Umbilical cord (tissue), 2 donors: Measurements from ENCODE around the gene BTNL2. TPM values are rescaled to one million over a fixed set of nuclear protein-coding genes. Genes with fewer than 3 reads are reported as not detected.

ENCODE experiments used
- DNase-seq: peaks from one replicate; pipeline ENCODE4 v3.0.0-alpha.2; 2015; ENCODE audit warnings: low spot score
- total RNA-seq: library from RNA; depleted of rRNA; stranded (reverse); fragments of >200 nt; gene quantifications from one replicate; pipeline ENCODE4 v1.2.3, GENCODE V29; 2014; ENCODE audit warnings: low replicate concordance; ENCODE audit not compliant: insufficient read depth

Gene BTNL2
- total RNA-seq, 1 donor from 2014 or later: not detected

DNA sequence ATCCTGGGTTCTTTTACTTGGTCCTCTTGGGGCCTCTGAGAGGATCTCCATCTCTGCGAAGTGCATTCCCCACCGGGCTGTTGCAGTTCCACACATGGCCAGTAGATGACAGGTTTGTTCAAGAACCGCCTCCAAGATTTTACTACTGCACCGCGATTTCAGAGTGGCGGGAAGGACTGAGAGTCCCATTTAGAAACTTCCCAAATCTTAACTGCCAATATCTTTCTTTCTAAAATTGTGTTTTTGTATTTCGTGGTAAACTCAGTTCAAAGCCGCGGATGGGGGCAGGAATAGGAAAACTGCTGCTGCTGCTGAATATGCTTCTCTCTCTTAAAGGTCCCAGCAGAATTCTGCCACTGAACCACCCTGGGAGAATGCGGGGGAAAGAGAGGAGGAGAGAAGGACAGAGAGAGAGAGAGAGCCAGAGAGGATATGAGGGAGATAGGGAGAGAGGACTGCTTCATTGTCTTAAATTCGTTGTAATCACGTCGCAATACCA is 8.6 kb upstream of the BTNL2 start:
- DNase-seq: peak; percentile 77

DNA sequence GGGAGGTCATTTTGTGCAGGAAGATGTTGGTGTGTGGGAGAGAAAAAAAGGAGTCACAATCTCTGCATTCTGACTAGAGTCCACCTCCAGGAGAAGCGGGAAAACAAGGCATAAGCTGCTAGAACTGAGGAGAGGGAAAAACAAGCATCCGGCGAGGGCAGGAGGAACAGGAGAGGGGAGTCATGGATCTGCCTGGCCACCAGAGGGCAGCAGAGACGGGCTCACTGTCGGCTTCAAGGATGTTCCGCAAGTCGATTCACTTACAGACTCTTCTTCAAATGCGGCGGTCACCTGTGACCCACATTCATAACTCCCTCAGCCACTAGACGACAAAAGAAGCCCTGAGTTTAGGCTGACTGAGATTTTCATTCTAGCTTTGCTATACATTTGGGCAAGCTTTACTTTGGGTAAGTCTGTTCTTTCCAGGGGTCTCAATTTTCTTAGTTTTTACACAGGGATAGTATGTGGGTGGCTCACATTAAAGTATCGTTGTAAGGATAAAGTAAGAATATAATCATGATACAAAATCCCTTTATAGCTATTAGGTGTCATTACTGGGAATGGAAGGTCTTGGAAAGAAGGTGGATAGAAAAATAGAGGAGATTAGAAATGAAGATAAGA is 6.6 kb upstream of the BTNL2 start:
- peak; percentile 63 for DNase-seq

DNA sequence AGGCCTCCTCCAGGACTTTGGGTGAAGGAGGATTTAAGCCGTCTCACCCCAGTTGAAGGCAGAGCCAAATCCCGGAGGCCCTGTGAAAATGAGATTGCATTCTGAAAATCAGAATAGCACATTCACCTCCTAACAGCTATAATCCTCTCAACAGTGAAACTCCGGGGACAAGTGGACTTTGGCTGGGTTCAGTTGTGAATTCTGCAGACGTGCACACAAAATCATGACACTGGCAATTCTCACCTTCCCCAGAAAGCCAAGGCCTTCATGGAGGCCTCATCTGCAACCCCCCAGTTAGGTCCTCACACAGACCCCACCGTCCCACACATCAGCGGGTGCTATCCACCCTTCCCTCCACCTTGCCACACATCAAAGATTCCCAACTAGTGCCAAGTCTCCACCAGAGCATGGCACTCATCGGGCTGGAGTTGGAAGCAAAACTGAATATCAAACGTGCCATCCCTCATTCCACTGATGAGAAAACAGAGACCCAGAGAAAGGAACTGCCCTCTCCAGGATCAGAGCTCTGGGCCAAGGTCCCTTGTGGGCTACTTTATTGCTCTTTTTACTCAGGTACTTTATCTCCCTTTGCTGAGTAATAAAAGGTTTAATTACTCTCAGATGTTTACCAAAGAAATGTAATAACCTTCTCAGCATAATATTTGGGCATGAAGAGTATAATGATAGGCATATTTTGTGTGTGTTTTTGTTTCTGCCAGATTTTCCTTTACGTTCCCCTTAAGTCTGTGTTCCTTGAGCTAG is 4.8 kb upstream of the BTNL2 start:
- DNase-seq: no peak

DNA sequence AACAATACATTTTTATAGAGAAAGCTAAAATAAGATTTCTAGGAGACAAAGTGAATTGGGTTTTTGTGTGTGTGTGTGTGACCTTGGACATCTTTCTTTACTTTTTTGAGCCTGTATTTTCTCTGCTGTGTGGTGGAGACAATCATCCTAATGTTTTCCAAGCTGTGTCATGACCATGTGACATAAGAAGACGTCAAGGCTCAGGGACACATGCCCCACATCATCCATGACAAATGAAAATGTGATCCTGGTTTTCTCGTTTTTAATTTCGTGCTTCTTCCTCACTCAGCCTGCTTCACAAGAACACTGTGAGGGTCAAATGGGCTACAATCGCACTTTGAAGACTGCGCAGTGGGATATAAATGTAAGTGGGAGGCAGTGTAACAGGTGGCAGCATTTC is 3.9 kb upstream of the BTNL2 start:
- no peak for DNase-seq

DNA sequence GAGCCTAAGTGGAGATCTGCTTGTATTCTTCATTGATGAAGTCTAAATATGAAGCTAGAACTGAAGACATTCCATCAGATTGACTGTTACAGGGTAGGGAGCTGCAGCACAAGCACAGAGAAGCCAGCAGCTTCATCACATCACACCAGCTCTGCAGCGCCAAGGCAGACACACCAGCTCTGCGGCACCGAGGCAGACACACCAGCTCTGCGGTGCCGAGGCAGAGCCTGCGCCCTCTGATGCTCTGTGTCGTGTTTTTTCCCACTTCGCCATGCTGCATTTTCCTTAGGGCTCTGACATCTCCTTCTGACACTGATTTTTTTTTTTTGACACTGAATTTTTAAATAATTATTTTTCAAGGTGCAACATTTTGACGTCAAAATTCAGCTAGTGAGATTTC is 784 bp downstream of the BTNL2 start:
- DNase-seq: no peak

DNA sequence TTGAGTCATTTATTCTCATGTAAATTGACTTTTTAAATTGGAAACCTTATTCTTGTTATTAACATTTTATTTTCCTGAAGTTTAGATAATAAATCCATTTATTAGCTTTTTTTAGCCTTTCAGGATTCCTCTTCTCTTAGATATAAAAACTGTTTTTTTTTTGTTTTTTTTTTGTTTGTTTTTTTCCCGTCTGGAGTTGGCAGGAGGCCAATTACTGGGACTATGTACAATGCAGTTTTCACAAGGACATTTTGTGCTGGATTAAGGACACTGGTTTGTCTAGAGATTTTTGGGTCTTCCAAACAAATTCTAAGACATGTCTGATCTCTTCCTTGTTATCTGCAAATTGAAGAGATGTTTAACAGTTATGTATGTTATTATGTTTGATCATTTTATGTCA is 1.3 kb downstream of the BTNL2 start:
- no peak for DNase-seq

DNA sequence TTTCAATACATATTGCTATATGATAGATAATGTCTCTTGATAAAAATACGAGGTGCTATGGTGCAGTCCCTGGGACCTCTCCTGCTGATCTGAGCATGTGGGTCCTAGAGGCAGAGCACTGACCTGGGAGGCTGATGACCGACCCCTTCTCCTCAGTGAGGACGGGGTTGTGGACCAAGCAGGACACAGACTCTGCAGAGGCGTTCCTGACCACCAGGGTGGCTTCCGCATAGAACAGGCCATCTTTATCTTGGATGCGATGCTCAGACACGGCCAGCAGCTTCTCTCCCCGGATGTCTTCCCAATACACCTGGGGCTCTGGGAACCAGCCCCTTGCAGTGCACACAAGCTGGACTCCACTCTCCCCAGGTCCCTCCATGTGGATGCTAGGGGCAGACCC is 4.2 kb downstream of the BTNL2 start:
- DNase-seq: no peak

DNA sequence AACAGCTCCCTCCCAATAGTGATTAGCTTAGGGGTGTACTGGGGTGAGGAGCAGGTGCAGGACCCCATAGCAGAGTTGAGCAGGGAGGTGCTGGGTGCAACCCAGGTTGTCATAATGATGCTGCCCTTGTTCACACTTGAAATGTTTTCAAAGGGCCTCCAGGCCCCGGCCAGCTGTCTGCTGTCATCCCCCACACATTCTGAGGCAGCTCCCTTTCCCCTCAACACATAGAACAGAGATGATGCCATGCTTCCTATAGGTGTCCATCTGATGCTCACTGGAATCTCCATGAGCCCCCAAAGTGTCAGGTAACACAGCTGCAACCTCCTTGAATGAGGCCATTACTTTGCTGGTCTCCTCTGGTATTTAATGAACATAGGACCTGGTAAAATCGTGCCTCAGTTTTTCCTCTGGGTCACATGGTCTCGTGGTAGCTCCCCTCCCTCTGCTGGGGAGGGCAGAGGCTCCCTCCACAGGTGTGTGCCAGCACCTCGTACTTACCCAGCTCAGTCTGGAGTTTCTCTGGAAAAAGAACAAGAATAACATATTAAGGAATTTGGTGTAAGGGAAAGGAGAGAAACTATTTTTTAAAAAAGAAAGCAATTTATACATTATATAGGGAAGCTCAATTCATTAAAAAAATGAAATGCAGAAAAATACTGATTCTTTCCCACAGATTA is 5.6 kb downstream of the BTNL2 start:
- DNase-seq: no peak

DNA sequence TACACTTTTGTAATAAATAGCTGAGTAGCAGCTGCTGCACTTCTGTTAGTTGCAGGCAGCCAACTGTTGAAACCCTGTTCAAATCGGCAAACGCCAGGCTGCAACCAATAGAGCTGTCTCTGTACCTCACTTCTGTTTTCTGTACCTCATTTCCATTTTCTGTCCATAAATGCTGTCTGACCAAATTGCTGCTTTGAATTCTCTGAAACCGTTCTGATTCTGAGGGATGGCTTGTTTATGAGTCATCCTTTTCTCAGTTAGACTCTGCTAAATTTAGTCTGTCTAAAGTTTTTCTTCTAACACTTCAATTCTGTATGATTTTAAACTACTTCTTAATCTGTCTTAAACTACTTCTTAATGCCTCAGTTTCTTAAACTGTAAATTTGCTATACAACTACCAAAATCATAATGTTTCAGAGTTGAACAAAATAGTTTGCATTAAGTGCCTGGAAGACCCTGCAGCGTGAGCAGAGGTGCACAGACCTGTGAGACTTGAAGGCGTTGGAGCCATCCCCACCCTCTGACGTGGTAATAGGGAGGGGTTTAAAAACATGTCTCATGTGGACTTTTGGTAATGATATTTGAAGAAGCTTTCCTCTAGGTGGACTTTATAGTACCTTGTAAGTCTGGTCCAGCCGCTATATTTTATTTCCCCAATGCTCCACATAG is 9.6 kb downstream of the BTNL2 start:
- no peak for DNase-seq

DNA sequence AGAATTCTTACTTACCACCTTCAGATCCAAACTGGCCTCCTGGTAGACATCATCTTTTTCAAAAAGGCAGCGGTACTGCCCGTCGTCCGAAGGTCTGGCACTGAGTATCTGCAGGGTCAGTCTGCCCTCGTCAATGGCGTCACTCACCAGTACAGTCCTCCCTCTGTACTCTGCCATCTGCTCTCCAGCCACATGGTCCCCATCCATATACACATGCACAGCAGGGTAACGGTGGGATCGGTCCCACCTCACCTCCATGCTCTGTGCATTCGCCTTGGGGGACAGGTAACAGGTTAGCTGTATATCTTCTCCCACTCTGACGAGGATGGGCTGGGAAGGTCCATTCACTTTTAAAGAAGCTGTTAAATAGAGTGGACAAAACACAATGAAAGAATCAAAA is 11.0 kb downstream of the BTNL2 start:
- DNase-seq: no peak

DNA sequence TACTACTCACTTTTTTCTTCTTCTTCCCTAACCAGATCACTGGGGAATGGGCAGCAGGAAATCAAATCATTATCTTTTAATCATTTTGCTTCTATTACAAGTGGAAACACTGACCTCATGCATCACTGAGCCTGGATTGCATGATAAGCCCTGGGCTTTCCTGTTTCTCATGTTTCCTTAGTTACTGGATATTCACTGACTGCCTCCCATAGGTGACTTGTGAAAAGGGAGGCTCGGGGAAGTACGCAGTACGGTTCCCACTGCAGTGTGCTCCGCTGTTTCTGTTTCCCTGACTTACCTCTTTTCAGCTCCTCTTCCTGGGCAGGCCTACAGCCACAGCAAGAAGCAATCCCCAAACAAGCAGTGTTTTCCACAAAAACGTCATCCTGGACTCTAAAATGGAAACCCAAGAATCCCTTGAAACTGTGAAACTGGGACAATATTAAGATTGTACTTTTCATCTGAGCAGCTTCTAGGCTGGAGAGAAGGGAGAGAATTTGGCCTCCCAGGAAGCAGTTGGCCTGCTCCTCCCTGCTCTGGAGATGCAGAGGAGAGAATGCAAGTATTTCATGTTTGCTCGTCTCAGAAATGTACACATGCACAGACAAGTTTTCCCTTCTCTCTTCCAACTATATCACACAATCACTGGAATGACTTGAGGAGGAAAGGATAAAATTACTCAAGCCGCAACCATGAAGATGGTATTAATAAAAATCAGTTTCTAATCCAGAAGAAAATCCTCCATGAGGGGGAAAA is 13.1 kb downstream of the BTNL2 start:
- peak; percentile 63 for DNase-seq

DNA sequence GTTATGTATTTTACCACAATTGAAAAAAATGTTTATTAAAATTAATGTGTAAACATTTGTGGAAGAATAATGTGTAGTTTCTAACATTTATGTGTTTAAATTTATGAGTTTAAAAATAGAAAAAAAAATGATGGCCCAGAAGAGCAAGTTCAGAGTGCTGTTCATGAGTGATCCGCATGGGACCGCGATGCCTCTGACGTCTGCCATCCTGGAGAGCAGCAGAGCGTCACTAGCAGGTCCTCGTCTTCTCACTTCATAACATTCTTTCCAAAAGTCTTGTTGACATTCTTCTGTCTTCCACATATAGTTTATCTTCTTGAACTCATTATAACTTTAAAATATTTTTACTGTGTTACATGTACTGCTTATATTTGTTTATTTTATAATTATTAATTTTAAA is 15.5 kb downstream of the BTNL2 start:
- no peak for DNase-seq

DNA sequence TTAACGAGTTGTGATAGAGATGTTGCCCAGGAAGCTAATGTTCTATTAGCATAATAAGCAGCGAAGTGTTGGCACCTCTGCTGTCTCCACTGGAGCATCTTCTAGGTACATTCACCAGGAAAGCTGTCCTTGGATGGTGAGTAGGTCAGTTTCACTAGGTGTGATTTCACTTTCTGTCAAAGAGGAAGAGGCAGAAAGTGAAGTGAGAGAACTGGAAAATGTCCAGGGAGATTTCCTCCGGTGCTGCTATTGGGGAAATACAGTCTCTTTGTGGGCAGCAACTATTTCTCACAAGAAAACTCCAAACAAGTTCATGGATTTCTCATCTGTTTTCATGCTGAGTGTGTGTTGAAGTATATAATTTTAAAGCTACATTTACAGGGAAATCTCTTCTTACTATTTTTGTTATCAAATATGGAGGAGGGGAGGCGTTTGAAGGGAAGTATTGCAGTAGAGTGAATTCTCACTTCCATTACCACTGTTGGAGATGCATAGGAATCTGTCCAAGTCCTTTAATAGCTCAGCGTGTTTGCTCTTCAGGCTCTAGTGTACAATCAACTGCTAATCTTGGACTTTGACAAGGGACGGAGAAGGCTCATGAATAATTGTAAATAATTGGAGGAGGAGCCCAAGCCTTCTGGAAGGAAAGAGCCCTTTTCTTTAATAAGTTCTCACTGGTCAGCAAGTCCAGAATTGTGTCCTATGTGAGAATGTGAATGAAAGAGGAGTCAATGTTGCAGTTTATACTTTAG is 19.2 kb downstream of the BTNL2 start:
- no peak for DNase-seq

DNA sequence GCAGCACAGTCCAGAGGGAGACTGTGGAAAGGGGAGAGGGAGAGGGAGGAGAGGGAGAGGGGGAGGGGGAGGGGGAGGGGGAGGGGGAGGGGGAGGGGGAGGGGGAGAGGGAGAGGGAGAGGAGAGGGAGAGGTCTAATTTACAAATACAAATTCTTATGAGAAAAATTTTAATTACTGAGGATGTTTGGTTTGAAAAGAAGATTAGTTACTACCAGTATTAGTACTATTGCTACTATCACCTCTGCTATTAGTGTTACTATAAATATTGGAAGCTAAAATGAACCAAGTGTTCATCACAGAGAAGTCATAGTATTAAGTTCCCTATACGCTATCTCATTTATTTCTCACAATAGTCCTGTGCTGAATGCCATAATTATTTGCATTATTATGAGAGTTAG is 20.9 kb downstream of the BTNL2 start:
- DNase-seq: no peak

DNA sequence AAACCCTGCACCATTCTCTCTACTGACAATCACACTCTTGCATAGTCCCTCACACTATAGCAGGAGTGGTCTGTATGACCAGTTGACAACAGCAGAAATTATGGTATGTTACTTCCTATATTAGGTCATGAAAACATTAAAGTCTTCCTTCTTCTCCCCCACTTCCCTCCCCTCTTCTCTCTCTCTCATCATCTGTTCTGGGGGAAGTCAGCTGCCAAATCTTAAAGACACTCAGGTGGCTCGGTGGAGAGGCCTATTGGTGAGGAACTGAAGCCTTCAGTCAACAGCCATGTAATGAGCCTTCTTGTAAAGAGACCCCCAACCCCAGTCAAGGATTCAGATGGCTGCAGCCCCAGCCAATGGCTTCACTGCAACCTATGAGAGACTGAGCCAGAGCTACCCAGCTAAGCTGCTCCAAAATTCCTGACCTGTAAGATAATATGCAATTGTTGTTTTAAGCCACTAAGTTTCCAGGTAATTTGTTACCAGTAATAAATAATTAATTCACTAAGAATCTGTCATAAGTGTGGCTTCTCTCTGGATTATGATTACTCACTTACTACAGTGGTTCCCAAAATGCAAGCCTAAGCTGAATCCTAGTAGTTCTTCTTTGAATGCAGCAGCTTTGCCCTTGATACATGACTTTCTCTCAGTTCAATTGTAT is 24.1 kb downstream of the BTNL2 start:
- no peak for DNase-seq

DNA sequence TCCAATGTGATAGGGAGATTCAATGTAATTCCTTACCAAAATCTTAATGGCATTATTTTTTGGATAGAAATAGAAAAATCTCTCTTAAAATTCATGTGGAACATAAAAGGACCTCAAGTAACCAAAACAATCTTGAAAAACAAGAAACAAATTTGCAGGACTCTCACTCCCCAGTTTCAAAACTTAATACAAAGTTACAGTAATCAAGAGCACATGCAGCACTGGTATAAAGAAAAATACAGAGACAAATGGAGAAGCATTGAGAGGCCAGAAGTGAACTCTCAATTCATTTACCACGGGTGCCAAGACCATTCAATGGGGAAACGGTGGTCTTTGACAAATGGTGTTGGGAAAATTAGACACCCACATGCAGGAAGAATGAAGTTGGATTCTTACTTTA is 27.4 kb downstream of the BTNL2 start:
- no peak for DNase-seq

DNA sequence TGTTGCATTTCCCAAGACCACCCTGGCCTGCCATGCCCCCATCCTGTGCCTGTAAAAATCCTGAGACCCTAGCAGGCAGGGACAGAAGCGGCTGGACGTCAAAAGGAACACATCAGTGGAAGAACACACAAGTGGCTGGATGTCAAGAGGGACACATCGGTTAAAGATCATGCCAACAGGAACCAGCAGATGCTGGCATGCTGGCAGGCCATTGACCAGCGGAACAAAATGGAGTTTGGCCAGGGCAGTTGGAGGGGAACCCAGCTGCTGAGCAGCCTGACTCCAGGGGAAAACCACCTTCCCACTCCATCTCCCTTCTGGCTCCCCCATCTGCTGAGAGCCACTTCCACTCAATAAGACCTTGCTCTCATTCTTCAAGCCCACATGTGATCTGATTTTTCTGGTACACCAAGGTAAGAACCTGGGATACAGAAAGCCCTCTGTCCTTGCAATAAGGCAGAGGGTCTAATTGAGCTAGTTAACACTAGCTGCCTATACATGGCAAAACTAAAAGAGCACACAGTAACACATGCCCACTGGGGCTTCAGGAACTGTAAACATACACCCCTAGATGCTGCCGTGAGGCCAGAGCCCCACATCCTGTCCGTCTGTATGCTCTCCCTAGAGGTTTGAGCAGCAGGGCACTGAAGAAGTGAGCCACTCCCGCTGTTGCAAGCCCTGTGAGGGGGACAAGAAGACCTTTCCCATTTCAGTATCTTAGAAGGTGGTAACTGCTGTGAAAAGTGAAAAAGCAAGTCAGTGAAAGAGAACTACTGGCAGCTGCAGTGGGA is 31.0 kb downstream of the BTNL2 start:
- no peak for DNase-seq

DNA sequence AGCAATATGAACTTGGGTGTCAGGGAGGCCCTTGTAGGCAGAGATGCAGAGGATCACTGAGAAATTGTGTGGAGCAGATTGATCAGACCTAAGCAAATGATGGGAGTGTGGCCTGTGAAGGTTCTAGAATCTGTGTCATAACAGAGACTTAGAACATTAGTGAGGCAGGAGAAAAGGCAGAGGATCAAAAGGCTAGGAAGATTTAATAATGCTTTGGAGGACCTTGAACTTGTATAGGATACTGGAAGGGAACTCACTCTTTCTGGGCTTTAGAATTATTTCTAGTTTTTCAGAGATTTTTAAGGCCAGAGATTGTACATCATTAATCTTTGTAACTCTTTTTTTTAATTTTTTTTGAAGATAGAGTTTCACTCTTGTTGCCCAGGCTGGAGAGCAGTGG is 35.2 kb downstream of the BTNL2 start, which contains the start of gene TSBP1:
TSS of gene TSBP1 (minus strand) at position 101 of the 400 bp plus-strand sequence. CDS start 197 bp downstream, outside the sequence.
- DNase-seq: no peak

DNA sequence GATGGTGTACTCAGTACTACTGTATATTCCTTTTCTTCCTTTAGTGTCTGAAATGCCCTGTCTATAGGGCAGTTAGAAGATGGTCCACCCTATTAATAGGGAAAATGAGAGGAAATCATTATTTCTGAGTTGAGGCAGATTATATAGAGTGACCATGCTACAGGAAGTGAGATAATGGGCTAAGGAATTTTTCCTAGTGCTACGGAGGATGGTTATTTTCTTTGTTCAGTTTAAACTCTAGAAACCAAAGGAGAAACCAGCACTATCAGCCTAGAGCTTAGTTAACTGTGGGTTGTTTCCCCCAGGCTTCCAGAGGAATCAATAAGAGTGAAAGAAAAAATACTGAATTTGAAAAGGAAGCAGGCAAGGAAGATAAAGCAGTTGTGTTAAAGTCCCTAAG is 35.8 kb downstream of the BTNL2 start:
- no peak for DNase-seq
